HG03175 (cell line): ENCODE results near the gene MEIS2.

ENCODE experiments used
- ATAC-seq: cut with Tn5 transposase; IDR thresholded peaks from one replicate; pipeline ENCODE4 v1.9.1; 2021; ENCODE audit warnings: mild to moderate bottlenecking, moderate library complexity; ENCODE audit not compliant: unreplicated experiment

Gene MEIS2

DNA sequence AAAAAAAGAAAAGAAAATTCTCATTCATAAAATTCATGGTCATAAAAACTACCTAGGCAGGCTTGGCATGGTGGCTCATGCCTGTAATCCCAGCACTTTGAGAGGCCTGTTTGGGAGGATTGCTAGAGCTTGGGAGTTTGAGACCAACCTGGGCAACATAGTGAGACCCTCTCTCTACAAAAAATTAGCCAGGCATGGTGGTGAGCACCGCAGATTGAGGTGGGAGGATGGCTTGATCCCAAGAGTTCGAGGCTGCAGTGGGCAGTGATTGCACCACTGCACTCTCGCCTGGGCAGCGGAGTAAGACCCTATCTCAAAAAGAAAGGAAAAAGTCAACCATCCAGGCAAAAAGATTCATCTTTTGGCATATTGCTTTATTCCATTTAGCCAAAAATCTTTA is 58.5 kb downstream of the MEIS2 start:
- ATAC-seq, result no peak

GRCh38 chr15:37041042-37041441 is 59.3 kb downstream of the MEIS2 start:
- ATAC-seq, result no peak

DNA sequence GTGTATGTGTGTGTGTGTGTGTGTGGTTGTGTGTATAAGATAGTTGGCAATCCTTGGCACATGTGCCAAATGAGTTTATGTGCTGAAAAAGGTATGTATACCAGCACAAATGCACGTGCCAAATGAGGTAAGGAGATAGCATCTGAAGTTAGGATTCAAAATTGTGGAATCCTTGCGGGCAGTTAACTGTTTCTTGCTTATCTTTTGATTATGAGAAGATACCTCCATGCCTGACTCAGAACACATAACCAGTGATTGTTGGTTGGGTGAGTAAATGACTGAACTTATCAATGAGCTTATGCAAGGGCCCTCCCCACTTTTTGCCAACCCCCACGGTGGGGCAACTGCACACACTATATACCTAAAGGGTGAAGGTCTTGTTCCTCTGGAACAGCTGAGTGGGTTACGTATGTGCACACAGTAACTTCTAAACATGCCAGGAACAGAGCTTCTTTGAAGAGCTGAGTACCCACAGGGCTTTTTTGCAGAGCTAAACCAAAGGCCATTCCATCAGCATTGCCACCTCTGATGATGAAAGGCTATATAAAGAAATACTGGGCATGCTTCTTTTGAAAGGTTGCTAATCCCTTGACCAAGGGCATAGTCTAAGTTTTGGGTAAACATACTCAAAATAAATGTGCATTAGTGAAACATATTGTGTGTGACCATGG is 60.1 kb downstream of the MEIS2 start:
- no peak for ATAC-seq

- no peak for ATAC-seq
These were observed 61.6 kb downstream of the MEIS2 start for GRCh38 chr15:37038716-37039106.

- ATAC-seq, result no peak
These were observed 62.3 kb downstream of the MEIS2 start for GRCh38 chr15:37037850-37038715.

- ATAC-seq, result no peak
These were observed 63.2 kb downstream of the MEIS2 start for GRCh38 chr15:37037071-37037655.

DNA sequence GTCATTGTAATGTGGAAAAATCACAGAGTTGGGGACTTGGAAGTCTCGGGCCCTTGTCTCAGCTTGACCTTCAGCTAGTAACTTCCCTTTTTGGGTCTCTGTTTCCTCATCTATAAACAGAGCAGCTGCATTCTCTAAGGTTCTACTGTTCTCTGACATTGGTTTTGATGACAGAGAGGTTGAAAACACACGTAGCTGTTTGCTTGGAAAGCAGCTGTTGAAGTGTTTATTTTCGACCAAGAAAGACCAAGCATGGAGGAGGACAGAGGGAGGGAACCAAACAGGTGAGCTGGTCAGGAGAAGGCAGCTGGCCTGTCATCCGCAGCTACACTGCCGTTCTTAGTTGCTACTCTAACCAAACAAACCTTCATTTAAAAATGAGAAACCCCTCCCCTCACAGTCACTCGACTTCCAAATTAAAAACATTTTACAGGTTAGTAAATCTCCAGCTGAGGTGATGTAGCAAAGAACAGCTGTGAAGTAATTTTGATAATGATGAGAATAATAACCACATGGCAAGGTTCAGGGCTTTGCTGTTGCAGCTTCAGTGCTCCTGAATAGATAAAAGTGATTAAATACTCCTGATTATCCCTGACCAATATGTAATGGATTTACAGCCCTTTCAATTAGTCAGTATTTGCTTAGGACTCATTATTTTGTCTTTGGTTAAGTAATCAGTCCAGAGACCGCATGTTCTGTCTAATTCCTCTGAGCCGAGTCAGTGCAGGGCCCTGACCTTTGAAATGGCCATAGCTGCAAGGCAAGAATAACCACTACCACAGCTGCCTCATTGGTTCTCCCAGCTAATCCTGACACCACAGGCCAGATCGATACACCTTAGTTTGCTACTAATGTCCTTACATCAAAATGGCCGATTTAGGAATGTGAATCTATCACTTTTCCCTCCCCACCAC is 65.3 kb downstream of the MEIS2 start:
- no peak for ATAC-seq

GRCh38 chr15:37034392-37034791 is 66.0 kb downstream of the MEIS2 start:
- ATAC-seq, result no peak

GRCh38 chr15:37032091-37032775 is 68.1 kb downstream of the MEIS2 start:
- no peak for ATAC-seq

- ATAC-seq, result no peak
These were observed 69.2 kb downstream of the MEIS2 start for GRCh38 chr15:37031198-37031597.

- ATAC-seq, result no peak
These were observed 71.6 kb downstream of the MEIS2 start for GRCh38 chr15:37028625-37029296.

- ATAC-seq, result no peak
These were observed 79.5 kb downstream of the MEIS2 start for GRCh38 chr15:37020852-37021251.

- ATAC-seq, result no peak
These were observed 80.6 kb downstream of the MEIS2 start for GRCh38 chr15:37019479-37020433.

GRCh38 chr15:37017031-37017625 is 83.2 kb downstream of the MEIS2 start:
- ATAC-seq, result no peak

DNA sequence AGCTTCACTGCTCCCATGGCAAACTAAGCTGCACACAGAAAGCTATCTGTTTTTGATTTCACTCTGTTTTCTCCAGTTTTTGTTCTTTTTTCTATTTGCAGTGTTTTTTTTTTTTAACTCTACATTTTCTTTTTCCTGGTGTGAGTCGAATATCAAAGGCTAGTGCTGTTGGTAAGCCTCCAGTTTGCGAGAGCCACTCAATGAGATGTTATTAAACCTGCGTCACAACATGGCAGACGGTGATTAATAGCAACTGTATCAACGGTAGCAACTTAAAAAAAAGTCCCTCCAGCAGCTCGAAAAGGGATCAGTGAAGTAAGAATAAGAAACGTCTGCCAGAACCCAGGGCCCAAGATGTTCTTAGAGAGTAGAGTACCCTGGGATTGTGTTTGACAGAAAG is 84.1 kb downstream of the MEIS2 start:
- no peak for ATAC-seq

DNA sequence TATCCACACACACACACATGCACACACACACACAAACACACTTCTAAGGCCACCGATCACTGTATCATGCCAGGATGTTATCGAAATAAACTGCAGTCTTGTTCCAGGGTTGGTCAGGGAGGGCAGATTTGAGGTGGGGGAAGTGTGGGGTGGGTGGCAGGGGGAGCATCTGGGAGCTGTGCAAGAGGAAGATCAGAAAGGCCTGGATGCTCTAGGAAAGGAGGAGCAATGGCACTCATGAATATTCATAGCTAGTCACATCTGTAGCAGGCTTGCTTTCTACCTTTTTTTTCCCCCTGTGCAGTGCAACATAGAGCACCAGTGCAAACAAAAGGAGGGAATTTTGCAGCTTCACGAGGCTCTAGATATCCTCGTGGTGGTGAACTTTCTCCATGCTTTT is 84.9 kb downstream of the MEIS2 start:
- ATAC-seq, result no peak

- ATAC-seq, result no peak
These were observed 85.3 kb downstream of the MEIS2 start for GRCh38 chr15:37015035-37015434.

DNA sequence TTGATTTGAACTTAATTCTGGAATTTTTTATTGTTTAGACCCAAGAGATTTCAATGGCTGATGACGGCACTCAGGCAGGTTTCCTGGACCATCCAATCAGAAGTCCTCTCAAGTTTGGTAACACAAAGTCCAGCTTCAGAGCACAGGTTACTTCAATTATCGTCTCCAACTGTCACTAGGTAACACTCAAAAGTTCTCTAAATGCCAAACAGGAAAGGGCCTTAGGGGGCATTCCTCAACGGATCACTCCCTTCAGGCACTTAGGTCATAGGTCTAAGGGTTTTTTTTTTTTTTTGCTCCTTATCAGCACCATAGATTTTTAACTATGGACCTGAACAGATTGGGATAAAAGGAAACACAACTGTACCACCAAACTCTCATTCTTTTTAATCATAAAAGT is 85.8 kb downstream of the MEIS2 start:
- no peak for ATAC-seq
